OCI-LY3 (cell line): Measurements from ENCODE around the gene DEXI.

Experiments
- EZH2phosphoT487 ChIP-seq: fragments of 200-600 bp; shearing (Covaris generic); IDR thresholded peaks from 2 replicates; pipeline ENCODE4 v1.6.1; 2018; ENCODE audit warnings: antibody characterized with exemption, mixed run types, low read depth
- TF ChIP-seq, protein P1 (sequence below): fragments of 200-600, 300-600 bp; sonication (generic); IDR thresholded peaks from 2 replicates; pipeline ENCODE4 v1.5.1; 2014; ENCODE audit warnings: antibody characterized with exemption, low read length, low read depth

DNA sequence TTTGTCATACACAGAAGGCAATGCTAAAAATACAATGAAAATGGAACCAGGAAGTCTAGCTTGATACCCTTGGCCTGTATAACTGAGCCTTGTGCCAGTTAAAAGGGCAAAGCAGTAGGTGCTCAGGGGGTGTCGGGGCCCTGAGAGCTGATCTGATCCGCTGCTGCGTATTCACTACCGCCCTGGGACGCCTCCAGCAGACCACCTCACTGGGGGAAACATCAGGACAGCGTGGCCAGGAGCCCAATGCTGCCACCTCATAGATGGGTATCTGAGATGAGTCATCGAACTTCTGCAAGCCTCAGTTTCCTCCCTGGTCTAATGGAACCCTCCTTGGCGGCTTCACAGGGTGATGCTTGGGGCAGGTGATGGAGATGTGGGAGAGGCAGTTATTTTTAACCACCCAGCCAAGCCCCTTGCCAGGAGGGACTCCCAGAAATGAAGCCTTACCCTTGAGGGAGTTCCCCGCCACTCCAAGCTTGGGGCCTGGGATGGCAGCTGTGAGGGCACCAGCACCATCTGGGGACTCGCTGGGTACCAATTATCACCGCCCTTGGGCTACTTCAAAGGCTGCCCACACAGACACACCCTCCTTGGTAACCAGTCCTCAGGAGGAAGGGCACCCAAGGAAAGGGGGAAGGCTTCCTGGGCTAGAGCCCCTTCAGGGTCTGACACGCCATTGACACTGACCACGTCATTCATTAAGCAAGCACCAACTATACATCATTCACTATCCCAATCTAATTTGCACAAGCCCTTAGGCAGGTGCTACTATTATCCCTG is 7.8 kb downstream of the DEXI start:
- TF ChIP-seq, protein P1, sequence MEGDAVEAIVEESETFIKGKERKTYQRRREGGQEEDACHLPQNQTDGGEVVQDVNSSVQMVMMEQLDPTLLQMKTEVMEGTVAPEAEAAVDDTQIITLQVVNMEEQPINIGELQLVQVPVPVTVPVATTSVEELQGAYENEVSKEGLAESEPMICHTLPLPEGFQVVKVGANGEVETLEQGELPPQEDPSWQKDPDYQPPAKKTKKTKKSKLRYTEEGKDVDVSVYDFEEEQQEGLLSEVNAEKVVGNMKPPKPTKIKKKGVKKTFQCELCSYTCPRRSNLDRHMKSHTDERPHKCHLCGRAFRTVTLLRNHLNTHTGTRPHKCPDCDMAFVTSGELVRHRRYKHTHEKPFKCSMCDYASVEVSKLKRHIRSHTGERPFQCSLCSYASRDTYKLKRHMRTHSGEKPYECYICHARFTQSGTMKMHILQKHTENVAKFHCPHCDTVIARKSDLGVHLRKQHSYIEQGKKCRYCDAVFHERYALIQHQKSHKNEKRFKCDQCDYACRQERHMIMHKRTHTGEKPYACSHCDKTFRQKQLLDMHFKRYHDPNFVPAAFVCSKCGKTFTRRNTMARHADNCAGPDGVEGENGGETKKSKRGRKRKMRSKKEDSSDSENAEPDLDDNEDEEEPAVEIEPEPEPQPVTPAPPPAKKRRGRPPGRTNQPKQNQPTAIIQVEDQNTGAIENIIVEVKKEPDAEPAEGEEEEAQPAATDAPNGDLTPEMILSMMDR: no peak
- no peak for TF ChIP-seq EZH2phosphoT487
